Erythroblast (primary cell): ENCODE data around the gene CTNNA3.

Experiments used
- GATA1 ChIP-seq: IDR thresholded peaks from 2 replicates; pipeline ENCODE4 v1.6.1; 2011; ENCODE audit warnings: low read depth, mild to moderate bottlenecking, control low read depth, low read length, moderate library complexity
- POLR2A ChIP-seq: IDR thresholded peaks from 2 replicates; pipeline ENCODE4 v1.6.1; 2011; ENCODE audit warnings: mild to moderate bottlenecking, low read length

DNA sequence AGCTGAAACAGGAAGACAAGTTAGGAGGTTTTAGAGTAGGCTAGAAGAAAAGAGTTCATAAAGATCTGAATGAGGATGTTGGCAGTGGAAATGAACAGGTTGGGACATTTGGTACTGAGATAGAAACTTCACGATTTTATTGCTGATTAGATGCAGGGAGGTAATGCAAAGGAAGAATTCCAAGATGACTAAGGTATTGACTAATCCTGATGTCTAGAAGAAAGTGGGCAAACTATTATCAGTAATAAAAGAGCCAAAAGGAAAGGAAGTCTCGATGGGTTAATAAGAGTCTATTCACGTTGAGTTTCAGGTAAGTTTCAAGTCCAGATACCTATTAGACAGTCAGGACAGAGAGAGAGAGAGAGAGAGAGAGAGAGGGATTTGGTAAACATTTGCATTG lies 1401.5 kb downstream of the CTNNA3 start:
- TF ChIP-seq POLR2A: no peak
- no peak for TF ChIP-seq GATA1
